A172 (cell line): Measurements from ENCODE around the gene HEATR9. TPM values are rescaled to one million over a fixed set of nuclear protein-coding genes. Genes with fewer than 3 reads are reported as not detected.

Experiments
- DNase-seq: peaks from one replicate; pipeline ENCODE4 v3.0.0-alpha.2; 2015; ENCODE audit warnings: low spot score
- total RNA-seq: library from RNA; depleted of rRNA; stranded (reverse); fragments of >200 nt; shearing (Covaris generic); gene quantifications from 2 replicates; pipeline ENCODE4 v1.2.3, GENCODE V29; 2014

Gene HEATR9
- total RNA-seq, 1 experiment from 2014 or later = not detected

GRCh38 chr17:35894206-35894605 lies 25.5 kb upstream of the HEATR9 start:
- DNase-seq = no peak

DNA sequence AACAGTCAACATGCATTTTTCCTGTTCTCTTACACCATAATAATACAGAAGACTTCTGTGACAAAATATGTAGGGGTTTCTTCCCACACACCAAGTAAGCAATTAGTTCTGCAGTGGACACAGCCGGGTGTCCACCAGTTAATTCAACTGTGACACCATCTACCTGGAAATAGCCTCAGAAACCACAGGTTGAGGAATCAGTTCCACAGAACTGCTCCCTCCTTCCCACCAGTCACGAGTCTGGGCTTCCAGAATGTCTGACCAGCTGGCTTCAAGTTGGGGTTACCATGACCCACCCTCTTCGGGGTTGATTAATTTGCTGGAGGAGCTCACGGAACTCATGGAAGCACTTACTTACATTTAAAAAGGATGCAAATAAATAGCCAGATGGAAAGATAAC lies 25.1 kb upstream of the HEATR9 start:
- no peak for DNase-seq

DNA sequence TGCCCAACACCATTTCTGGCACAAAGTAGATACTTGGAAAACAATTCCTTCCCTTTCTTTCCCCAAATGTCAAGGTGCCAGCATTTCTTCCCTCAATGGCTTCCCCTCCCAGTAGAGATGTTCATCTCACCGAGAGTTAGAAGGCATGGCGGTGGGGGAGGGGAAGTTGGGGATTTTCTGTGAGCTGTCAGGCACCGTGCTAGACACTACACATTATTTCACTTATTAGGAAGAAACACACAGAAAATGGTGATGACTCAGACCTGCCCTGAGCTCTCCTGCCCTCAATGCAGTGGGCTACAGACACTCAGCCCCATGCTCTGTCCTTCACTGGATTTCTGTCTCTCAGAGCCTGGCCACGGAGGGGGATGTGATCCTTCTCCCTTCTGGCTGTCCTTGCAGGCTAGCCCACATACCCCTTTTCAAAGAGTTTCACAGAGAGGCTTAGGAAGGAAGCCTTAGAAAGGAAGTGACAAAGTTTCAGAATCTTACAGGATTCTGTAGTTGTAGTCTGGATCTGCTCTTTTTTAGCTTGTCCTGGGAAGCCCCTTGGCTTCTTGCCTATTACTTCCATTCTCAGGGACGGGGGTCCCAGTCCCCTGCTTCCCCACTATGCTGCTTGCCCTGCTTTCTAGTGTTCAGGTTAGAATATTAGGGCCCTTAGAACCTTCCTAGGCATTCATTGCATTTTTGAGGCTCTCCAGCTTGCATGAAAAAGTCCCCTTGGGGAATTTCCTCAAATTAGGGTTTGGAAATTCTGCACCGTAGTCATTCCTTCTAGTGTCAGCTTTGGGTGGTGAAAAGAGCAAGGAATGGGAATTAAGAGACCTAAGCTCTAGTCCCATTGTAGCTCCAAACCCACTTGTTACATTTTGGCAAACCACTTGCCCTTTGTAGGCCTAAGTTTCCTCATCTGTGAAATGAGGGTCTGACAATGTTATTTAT lies 23.7 kb upstream of the HEATR9 start:
- DNase-seq = no peak

- no peak for DNase-seq
These were observed 22.6 kb upstream of the HEATR9 start for GRCh38 chr17:35891269-35891668.

DNA sequence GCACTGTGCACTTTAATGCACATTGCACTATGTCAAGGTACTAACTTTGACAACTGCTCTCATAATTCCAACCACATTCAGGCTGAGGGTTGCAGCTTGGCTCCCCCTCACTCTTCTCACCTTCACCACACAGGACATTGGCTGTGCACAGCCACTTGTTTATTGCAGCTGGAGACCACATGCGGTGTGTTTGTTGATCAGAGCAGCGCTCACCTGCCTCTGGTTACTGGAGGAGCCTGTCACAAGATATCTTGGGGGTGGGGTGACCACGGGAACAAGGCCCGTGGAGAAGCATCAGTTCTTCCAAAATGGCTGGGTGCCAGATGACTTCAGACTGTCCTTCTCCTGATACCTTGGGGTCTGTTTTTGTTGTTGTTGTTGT lies 22.1 kb upstream of the HEATR9 start:
- DNase-seq = no peak

DNA sequence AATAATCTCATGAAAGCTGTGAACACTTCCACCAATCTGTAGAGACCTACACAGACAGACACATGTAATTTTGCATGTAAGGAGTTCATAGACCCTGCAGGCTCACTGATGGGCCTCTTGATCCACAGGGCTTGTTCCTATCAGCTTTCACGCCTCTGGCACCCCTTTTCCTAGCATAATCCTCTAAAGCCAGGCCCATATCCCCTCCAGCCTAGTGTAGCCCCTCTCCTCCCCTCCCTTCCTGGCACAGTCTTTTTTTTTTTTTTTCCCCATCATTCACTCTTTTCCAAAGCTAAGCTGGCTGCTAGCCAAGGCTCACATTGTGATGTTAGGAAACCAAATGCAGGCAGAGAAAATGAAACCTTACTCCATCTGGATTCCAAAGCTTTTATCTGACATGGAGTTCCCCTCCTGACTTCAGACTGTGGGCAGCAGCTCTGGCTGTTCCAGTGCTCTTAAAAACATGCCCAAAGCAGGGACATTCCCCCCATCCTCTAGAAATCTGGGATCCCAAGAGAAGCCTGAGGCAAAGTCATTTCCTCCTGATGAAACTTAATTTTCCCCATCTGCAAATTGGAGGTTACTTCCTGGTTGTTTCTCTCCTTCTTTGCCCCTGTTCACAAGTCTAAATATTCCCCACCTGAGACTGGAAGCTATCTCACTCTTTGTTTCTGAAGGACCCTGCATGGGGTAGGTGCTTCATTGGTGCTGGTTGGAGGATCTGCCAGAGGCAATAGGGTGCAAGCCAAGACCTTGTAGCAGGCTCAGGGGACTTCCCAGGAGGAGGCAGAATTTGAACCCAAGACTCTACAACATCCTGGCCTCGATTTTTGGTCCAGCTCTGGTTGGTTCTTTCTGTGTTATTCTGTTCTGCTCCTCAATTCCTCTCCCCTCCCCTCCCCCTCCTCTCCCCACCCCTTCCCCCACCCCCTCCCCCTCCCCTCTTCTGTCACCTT lies 21.4 kb upstream of the HEATR9 start:
- peak; percentile 45 for DNase-seq

DNA sequence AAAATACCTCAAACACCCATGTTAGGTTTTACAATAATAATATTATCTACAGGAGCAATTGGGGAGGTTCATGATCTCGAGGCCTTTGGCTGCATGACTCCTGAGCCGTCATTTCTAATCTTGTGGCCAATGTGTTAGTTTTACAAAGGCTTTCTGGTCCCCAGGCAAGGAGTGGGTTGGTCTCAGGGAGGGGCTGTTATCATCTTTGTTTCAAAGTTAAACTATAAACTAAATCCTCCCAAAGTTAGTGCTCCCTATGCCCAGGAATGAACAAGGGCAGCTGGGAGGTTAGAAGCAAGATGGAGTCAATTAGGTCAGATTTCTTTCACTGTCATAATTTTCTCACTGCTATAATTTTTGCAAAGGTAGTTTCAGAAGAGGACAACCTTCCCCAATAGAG lies 20.6 kb upstream of the HEATR9 start:
- no peak for DNase-seq

- DNase-seq = no peak
These were observed 11.3 kb upstream of the HEATR9 start, which contains the start of gene CCL5 for GRCh38 chr17:35879773-35880654. Gene CCL5 (minus strand): TSS chr17:35880360.

DNA sequence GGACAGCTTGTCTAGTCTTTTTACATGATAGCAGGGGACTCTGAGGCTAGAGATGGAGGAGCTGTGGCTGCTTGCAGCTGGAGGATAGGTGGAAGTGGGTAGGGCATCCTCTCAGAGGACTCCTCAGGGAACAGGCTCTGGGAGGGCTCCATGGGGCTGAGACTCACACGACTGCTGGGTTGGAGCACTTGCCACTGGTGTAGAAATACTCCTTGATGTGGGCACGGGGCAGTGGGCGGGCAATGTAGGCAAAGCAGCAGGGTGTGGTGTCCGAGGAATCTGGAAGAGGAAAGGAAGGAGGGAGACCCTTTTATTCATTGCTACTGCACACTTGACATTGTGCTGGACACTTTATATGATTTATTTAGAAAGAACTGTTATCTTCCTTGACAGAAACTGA lies 9.7 kb upstream of the HEATR9 start:
- no peak for DNase-seq

DNA sequence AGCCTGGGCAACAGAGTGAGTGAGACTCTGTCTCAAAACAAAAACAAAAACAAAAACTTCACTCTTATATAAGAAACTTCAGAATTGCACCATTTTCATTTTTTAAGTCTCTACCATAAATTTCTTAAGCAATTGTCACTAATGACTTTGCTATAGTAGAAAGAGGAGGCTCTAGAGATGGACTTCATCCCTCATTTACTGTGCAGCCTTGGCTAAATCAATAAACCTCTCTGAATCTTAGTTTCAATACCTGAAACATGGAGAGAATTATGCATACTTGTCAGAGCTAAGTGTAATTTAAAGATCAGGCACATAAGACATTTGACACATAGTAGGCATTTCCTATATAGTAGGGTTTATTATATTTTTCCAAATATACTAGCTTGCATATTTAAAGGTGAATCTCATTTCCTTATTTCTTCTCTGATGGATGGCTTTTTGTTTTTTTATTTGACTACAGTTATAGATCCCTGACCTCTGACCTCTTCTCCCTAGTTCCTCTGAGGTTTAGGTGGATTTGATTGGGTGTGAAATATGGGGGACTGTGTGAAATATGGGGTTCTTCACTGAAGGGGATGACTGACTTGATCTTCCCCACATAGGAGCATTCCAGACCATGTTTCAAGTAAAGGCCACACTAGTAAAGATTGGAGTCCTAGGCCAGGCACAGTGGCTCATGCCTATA lies 8.8 kb upstream of the HEATR9 start:
- no peak for DNase-seq

GRCh38 chr17:35876534-35876933 lies 7.8 kb upstream of the HEATR9 start:
- DNase-seq = no peak

DNA sequence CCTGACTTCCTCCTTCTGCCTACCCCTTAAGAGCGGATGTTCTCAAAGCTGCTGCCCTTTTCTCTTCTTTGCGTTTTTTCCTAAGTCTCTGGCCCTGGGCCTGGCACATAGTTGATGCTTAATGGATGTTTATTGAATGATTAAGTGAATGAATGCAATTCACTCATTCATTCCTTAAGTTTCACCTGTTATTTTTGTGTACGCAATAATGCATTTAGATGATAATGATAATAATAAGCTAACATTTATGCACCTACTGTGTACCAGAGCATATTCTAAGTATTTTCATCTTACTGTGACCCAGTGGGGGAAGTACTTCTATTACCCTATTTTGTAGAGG lies 7.1 kb upstream of the HEATR9 start:
- no peak for DNase-seq

DNA sequence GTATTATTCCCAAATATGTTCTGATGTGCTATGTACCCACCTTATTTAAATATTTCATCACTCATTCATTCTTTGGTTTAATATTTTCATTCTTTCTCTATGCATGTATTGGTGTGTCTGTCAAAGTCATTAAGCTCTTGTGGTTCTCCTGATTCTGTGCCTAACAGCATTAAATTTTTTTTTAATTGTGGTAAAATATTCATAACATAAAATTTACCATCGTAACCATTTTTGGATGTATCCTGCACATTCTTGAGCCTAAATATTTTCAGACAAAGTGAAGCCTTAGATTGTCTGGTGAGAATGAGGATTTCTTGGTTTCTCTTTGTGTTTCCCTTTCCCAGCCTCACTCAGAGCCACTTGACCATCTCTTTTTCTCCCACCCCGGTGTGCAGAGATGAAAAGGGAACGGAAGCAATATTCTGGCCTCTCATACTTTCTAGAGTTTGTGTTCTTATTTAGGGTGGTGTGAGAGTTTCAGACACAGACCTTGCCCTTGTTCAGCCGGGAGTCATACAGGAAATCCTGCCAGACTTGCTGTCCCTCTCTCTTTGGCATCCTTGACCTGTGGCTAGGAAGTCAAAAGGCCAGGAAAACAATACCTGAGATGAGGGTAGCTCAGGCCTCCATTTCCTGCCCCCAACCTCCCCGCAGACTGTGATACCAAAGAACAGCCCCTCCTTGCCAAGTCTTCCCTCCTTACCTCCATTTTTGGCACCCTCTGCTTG lies 6.5 kb upstream of the HEATR9 start:
- no peak for DNase-seq

- DNase-seq = no peak
These were observed 3.7 kb upstream of the HEATR9 start for GRCh38 chr17:35872196-35872980.

DNA sequence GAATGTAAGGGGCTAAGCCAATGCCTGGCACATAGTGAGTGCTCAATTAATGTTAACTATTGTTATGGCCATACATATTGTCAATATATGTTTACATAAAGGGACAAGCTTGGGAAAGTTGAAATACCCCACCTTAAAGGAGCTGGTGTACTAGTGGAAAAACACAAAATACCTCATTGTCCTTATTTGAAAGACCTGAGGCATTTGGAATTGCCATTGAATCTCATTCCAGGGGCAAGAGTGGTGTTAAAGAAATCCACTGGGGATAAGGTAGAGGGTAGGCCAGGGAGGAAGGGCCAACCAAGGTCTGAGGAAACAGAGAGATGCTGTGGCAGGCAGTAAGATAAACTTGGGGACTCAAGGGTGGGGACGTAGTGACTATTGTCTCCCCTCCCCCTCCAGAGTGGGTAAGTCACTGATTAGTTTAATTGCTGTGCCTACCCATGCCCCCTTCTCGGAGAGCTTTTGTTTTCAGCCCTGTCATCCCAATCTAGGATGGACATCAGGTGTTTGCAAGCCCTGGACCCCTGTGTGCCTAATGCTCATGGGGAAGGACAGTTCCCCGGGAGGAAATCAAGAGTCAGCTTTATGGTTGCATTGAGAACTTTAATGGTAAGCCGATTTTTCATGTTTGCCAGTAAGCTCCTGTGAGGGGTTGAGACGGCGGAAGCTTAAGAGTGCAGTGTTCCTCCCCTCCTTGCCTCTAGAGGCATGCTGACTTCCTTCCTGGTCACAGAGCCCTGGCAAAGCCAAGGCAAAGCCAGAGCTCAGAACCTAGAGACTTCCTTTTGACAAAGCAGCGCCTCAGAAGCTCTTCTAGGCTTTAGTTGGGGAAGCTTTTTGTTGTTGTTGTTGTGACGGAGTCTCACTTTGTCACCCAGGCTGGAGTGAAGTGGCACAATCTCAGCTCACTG lies 2.5 kb upstream of the HEATR9 start:
- DNase-seq = no peak

GRCh38 chr17:35867574-35867973 lies 1.1 kb downstream of the HEATR9 start:
- no peak for DNase-seq

GRCh38 chr17:35866341-35866950 lies 2.2 kb downstream of the HEATR9 start:
- DNase-seq = peak; percentile 28
